ENCODE measurements around the gene LCMT2.

Gene LCMT2

GRCh38 chr15:43275740-43276562, 54.4 kb downstream of the LCMT2 start:
- no peak for DNase-seq (ENCODE audit: low spot score)

- DNase-seq (ENCODE audit: low spot score): no peak
Observed at GRCh38 chr15:43274136-43274535, 56.2 kb downstream of the LCMT2 start.

Data from CD4-positive, alpha-beta T cell treated with Interleukin-15 for 4 hours (primary cell).